ENCODE data around the gene PHB1.

PHB1 gene

DNA sequence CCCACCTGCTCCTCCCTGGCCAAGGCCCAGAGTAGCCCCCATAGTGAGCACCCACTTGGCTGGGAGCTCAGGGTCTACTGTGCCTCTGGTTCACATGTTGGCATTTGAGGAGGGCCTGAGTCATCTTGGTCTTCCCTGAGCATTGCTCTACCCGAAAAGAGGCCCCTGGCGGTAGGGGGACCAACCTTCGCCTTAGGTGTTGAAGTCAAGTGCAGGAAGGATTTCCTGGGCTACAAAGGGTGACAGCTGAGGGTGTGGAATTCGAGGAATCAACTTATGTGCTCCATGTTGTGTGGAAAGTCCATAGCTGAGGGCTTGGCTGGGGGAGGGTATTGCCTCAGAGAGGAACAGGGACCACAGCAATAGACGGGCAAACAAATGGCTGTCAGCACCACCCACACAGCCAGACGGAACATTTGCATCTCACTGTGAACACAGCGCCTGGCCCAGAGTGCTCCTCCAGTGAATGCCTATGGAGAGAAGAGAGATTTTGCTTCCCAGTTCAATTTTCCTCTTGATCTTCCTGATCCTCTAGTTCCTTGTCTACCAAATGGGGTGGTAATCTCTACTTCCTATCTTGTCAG, 44.8 kb upstream of the PHB1 start:
- H2BK15ac ChIP-seq (ENCODE audit: low read length) = no peak overlapping the region
- no peak overlapping the region for H3K4me3 ChIP-seq (ENCODE audit: low read length in 2 of 2)
- H3K23ac ChIP-seq (ENCODE audit: low read depth, low read length, poor library complexity) = no peak overlapping the region
- H3K9me3 ChIP-seq (replicated peaks in 1 of 2; ENCODE audit: control insufficient read depth in 2 of 2, insufficient read depth in 1 of 2, low read depth in 1 of 2, low read length in 2 of 2) = peaks cover 6 to 12% of the 10 kb centered on the region in 2 donors
- H3K9ac ChIP-seq (ENCODE audit: low read depth, low read length, poor library complexity) = no peak overlapping the region
- no peak overlapping the region for H3K4ac ChIP-seq (ENCODE audit: low read length)
- H3K4me1 ChIP-seq (ENCODE audit: control insufficient read depth in 2 of 2, insufficient read depth in 1 of 2, low read depth in 1 of 2, low read length in 2 of 2) = peaks cover 0 to 6% of the 10 kb centered on the region in 2 donors
- H2BK120ac ChIP-seq (ENCODE audit: low read depth, low read length) = no peak overlapping the region
- H4K91ac ChIP-seq (ENCODE audit: low read depth, low read length, poor library complexity) = no peak overlapping the region
- H3K27ac ChIP-seq (replicated peaks; ENCODE audit: low read length) = no peak overlapping the region
- H3K36me3 ChIP-seq (replicated peaks in 1 of 2; ENCODE audit: control insufficient read depth in 2 of 2, insufficient read depth in 2 of 2, low read length in 2 of 2) = no peaks in the 10 kb centered on the region
- H2BK12ac ChIP-seq (ENCODE audit: low read length) = no peak overlapping the region
- no peak overlapping the region for H4K8ac ChIP-seq (ENCODE audit: low read depth, low read length)
- DNase-seq (ENCODE audit: low spot score) = no peak
- no CpG with 5 or more reads among the region's 7 CpGs for WGBS, 2 donors (ENCODE audit: extremely low coverage in 2 of 2, insufficient read length in 2 of 2, insufficient replicate concordance in 1 of 2)
- no peak overlapping the region for H3K4me2 ChIP-seq (ENCODE audit: insufficient read depth, low read length, poor library complexity, severe bottlenecking)
- no peak overlapping the region for H2AFZ ChIP-seq (ENCODE audit: low read length)
- no peaks in the 10 kb centered on the region for H3K79me1 ChIP-seq (ENCODE audit: low read depth, low read length)
- H2BK5ac ChIP-seq (ENCODE audit: low read length) = no peak overlapping the region
- no peak overlapping the region for H3K14ac ChIP-seq (ENCODE audit: low read length)
- no peak overlapping the region for H3K18ac ChIP-seq (ENCODE audit: low read length)
- peaks cover 0 to 70% (median 0%) of the 10 kb centered on the region in 3 experiments for H3K27me3 ChIP-seq (ENCODE audit: control insufficient read depth in 3 of 3, insufficient read depth in 3 of 3, low read depth in 1 of 3, low read length in 3 of 3)
- no peak overlapping the region for H2AK5ac ChIP-seq (ENCODE audit: low read depth, low read length)

DNA sequence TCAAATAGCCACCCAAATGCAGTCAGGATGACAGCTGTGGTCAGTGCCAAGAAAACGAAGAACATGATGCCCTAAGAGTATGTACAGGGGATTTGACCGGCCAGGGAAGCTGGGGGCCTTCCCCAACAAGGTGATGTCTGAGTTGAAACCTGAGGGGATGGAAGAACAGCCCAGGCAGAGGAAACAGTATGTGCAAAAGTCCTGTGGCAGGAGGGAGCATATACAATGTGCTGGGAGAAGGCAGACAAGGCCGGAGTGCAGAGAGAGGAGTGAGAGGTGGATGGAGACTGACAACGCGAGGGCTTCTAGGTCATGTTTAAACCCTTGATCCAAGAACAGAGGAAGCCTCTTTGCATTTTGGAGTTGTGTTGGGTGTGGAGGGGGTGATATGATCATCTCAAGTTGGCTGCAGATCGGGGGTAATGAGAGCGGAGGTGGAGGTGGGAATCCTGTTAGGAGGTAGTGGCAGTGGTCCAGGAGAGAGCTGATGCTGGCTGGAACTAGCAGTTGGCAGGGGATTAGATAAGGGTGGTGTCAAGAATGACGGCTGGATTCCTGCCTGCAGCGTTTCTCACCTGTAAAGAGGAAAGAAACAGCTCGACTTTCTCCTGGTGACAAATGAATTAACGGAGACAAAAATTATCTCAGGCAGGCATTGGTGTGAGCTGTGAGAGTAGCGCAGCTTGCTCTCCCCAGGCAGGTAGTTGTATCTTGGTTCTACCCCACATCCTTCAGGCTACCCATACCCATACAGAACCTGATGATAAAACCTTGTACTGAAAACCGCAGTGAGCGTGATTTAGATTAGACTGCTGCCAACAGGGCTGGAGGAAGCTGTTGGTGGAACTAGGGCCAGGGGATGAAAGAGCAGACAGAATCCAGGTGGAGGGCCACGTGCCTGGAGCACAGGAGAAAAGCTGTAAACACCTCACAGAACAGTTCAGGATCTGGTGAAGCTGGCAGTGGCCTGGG, 43.2 kb upstream of the PHB1 start:
- no peak overlapping the region for H4K8ac ChIP-seq (ENCODE audit: low read depth, low read length)
- no peak for DNase-seq (ENCODE audit: low spot score)
- H2BK120ac ChIP-seq (ENCODE audit: low read depth, low read length) = no peak overlapping the region
- H3K79me1 ChIP-seq (ENCODE audit: low read depth, low read length) = no peaks in the 10 kb centered on the region
- no peaks in the 10 kb centered on the region for H3K9me3 ChIP-seq (replicated peaks in 1 of 2; ENCODE audit: control insufficient read depth in 2 of 2, insufficient read depth in 1 of 2, low read depth in 1 of 2, low read length in 2 of 2)
- no peaks in the 10 kb centered on the region for H3K36me3 ChIP-seq (replicated peaks in 1 of 2; ENCODE audit: control insufficient read depth in 2 of 2, insufficient read depth in 2 of 2, low read length in 2 of 2)
- H2BK12ac ChIP-seq (ENCODE audit: low read length) = no peak overlapping the region
- H3K4ac ChIP-seq (ENCODE audit: low read length) = no peak overlapping the region
- no peak overlapping the region for H2AK5ac ChIP-seq (ENCODE audit: low read depth, low read length)
- H3K4me1 ChIP-seq (ENCODE audit: control insufficient read depth in 2 of 2, insufficient read depth in 1 of 2, low read depth in 1 of 2, low read length in 2 of 2) = peaks cover 5 to 19% of the 10 kb centered on the region in 2 donors
- H3K27ac ChIP-seq (replicated peaks; ENCODE audit: low read length) = no peak overlapping the region
- no peak overlapping the region for H2AFZ ChIP-seq (ENCODE audit: low read length)
- H2BK15ac ChIP-seq (ENCODE audit: low read length) = peak overlapping the region; percentile 2
- H3K27me3 ChIP-seq (ENCODE audit: control insufficient read depth in 3 of 3, insufficient read depth in 3 of 3, low read depth in 1 of 3, low read length in 3 of 3) = peaks cover 0 to 84% (median 0%) of the 10 kb centered on the region in 3 experiments
- no CpG with 5 or more reads among the region's 15 CpGs for WGBS, 2 donors (ENCODE audit: extremely low coverage in 2 of 2, insufficient read length in 2 of 2, insufficient replicate concordance in 1 of 2)
- H2BK5ac ChIP-seq (ENCODE audit: low read length) = peak overlapping the region; percentile 21
- no peak overlapping the region for H3K4me2 ChIP-seq (ENCODE audit: insufficient read depth, low read length, poor library complexity, severe bottlenecking)
- H3K23ac ChIP-seq (ENCODE audit: low read depth, low read length, poor library complexity) = no peak overlapping the region
- no peak overlapping the region for H3K9ac ChIP-seq (ENCODE audit: low read depth, low read length, poor library complexity)
- H3K18ac ChIP-seq (ENCODE audit: low read length) = no peak overlapping the region
- H3K14ac ChIP-seq (ENCODE audit: low read length) = no peak overlapping the region
- H4K91ac ChIP-seq (ENCODE audit: low read depth, low read length, poor library complexity) = no peak overlapping the region
- no peak overlapping the region for H3K4me3 ChIP-seq (ENCODE audit: low read length in 2 of 2)

DNA sequence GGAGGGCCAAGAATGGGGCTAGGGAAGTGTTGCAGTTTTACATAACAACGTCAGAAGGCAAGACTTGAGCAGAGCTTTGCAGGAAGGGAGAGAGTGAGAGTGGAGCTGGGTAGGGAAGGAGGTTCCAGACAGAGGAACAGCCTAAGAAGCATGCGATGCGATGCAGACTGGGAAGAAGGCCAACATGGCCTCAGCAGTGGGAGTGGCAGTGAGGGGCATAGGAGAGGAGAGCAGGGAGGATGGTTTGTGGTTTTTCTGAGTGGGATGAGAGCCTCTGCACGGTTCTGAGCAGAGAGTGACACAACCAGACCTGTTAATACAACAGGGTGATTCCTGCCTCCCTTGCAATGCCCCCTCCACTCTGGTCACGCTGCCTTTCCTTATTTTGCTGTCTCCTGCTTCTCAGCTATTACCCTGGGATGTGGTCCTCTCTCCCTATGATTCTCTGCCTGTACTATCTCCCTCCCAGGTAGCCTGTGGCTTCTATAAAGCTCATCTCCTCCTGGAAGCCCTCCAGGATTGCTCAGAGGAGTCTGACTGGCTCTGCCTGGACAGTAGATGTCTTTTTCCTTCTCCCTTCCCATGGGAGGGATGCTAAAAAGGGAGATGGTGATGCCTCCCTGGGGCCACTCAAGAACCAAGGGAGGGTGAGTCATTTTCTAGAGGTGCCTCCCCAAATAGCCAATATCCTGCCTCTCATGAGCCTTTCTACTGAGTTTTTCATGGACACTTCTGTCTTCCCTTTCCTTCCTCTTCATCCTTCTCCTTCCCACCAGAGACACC, 41.7 kb upstream of the PHB1 start:
- Histone ChIP-seq H2BK15ac (ENCODE audit: low read length) (no peak overlapping the region), H3K23ac (ENCODE audit: low read depth, low read length, poor library complexity) (no peak overlapping the region), H3K36me3 (replicated peaks in 1 of 2; ENCODE audit: control insufficient read depth in 2 of 2, insufficient read depth in 2 of 2, low read length in 2 of 2) (no peaks in the 10 kb centered on the region), H3K4me3 (ENCODE audit: low read length in 2 of 2) (no peak overlapping the region), H3K4me2 (ENCODE audit: insufficient read depth, low read length, poor library complexity, severe bottlenecking) (no peak overlapping the region), H4K91ac (ENCODE audit: low read depth, low read length, poor library complexity) (no peak overlapping the region), H4K8ac (ENCODE audit: low read depth, low read length) (no peak overlapping the region), H2BK120ac (ENCODE audit: low read depth, low read length) (no peak overlapping the region), H3K27ac (replicated peaks; ENCODE audit: low read length) (no peak overlapping the region), H2AK5ac (ENCODE audit: low read depth, low read length) (no peak overlapping the region), H3K4ac (ENCODE audit: low read length) (no peak overlapping the region), H3K18ac (ENCODE audit: low read length) (no peak overlapping the region), H3K4me1 (ENCODE audit: control insufficient read depth in 2 of 2, insufficient read depth in 1 of 2, low read depth in 1 of 2, low read length in 2 of 2) (peaks cover 5 to 29% of the 10 kb centered on the region in 2 donors), H3K14ac (ENCODE audit: low read length) (no peak overlapping the region), H2BK12ac (ENCODE audit: low read length) (peak overlapping the region; percentile 35), H2BK5ac (ENCODE audit: low read length) (no peak overlapping the region), H3K9ac (ENCODE audit: low read depth, low read length, poor library complexity) (no peak overlapping the region), H3K27me3 (ENCODE audit: control insufficient read depth in 3 of 3, insufficient read depth in 3 of 3, low read depth in 1 of 3, low read length in 3 of 3) (peaks cover 0 to 78% (median 0%) of the 10 kb centered on the region in 3 experiments), H2AFZ (ENCODE audit: low read length) (no peak overlapping the region), H3K79me1 (ENCODE audit: low read depth, low read length) (no peaks in the 10 kb centered on the region), H3K9me3 (replicated peaks in 1 of 2; ENCODE audit: control insufficient read depth in 2 of 2, insufficient read depth in 1 of 2, low read depth in 1 of 2, low read length in 2 of 2) (no peaks in the 10 kb centered on the region)
- no CpG with 5 or more reads among the region's 5 CpGs for WGBS, 2 donors (ENCODE audit: extremely low coverage in 2 of 2, insufficient read length in 2 of 2, insufficient replicate concordance in 1 of 2)
- no peak for DNase-seq (ENCODE audit: low spot score)

Data from neuronal stem cell (in vitro differentiated cells).